CMK (cell line): ENCODE results near the gene BUD13.
"Not testable (repeated sequence)": the region's sequence is repeated elsewhere in the genome, so short reads cannot be mapped to it uniquely, and the experiment has no call there.

Experiments used
- DNase-seq: peaks from one replicate; pipeline ENCODE4 v3.0.0-alpha.2; 2010; ENCODE audit warnings: low read depth

The BUD13 gene, protein sequence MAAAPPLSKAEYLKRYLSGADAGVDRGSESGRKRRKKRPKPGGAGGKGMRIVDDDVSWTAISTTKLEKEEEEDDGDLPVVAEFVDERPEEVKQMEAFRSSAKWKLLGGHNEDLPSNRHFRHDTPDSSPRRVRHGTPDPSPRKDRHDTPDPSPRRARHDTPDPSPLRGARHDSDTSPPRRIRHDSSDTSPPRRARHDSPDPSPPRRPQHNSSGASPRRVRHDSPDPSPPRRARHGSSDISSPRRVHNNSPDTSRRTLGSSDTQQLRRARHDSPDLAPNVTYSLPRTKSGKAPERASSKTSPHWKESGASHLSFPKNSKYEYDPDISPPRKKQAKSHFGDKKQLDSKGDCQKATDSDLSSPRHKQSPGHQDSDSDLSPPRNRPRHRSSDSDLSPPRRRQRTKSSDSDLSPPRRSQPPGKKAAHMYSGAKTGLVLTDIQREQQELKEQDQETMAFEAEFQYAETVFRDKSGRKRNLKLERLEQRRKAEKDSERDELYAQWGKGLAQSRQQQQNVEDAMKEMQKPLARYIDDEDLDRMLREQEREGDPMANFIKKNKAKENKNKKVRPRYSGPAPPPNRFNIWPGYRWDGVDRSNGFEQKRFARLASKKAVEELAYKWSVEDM

GRCh38 chr11:116772443-116773202 is at the start of gene BUD13:
BUD13 (minus strand) TSS chr11:116772987; CDS start chr11:116772964, 23 bp downstream.
- peak; percentile 68 for DNase-seq

GRCh38 chr11:116822575-116822974 is 49.8 kb upstream of the BUD13 start:
- no peak for DNase-seq

GRCh38 chr11:116821050-116821918 is 48.5 kb upstream of the BUD13 start:
- no peak for DNase-seq

DNA sequence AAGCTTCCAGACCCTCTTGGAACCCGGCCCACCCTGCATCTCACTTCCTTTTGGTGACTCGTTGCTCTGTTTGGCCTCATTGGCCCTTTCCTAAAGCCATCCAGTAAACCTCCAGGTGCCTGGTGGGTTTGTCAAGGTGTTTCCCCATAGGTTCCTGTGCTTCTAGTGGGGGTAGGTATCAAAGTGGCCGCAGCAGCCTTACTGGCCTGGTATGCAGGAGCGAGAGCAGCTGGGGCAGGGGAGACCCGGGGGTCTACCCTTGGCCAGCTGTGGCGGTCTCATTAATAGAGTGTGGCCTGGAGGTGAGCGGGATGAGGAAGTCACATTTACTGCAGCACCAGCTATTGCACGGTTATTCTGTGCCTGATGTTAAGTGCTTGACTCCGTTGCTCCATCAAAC is 46.3 kb upstream of the BUD13 start:
- no peak for DNase-seq

- DNase-seq: no peak
Observed at GRCh38 chr11:116814502-116814901, 41.7 kb upstream of the BUD13 start.

GRCh38 chr11:116813781-116814471 is 41.1 kb upstream of the BUD13 start:
- DNase-seq: no peak

GRCh38 chr11:116813170-116813569 is 40.4 kb upstream of the BUD13 start:
- no peak for DNase-seq

GRCh38 chr11:116812109-116812508 is 39.3 kb upstream of the BUD13 start:
- no peak for DNase-seq

DNA sequence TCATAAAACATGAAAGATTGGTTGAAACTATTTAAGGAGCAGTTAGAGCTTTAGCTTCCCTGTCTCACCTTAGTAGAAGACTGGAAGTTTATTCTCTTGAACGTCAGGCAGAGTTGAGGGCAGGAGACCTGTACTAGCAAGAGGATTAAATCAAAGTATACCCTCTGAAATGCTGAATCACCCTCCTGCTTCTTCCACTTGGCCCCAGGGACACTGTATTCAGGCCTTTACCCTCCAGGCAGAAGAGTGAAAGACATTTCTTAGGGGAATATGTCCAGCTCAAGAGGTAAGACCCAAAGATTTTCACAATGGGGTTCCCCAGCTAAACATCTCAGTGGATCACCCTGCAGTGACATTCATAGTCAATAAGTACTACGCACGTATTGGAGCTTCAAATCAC is 38.4 kb upstream of the BUD13 start:
- DNase-seq: no peak

DNA sequence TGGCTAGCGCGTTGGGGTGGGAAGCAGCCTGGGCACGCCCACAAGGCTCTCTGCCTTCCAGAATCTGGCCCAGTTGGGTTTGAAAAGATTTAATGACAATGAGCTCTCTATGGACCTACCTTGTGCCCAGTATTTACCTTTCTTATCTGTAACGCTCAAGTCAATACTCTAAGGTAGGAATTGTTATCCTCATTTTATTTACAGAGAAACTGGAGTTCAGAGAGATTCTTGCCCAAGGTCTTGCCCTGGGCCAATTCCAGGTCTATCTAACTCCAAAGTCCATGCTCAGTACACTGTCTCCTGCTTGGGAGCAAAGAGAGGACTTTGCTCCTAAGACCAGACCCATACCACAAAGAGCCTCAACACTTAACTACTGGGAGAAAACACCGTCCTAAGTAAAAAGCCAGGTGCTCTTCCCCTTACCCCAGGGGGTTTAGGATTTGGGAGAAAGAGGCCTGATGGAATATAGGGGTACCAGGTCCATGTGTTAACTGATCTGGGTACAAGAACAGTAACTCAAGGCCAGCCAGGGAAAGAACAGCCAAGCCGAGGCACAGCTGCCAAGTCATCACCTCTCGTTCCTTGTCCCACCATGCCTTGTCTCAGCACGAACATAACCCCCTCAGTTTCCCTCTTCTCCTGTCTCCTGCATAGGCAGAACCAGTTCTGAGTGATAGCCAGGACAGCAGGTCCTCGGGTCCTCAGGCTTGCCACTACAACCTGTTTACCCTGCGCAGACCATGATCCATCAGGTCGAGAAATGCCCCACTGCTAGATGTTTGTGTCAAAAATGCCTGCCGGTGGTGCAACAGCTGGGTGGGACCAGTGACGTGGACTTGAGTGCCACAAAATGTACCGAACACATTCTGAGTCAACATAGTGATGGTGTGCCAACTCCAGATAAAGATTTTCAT is 35.7 kb upstream of the BUD13 start:
- DNase-seq: no peak

GRCh38 chr11:116807601-116808261 is 34.9 kb upstream of the BUD13 start:
- no peak for DNase-seq

DNA sequence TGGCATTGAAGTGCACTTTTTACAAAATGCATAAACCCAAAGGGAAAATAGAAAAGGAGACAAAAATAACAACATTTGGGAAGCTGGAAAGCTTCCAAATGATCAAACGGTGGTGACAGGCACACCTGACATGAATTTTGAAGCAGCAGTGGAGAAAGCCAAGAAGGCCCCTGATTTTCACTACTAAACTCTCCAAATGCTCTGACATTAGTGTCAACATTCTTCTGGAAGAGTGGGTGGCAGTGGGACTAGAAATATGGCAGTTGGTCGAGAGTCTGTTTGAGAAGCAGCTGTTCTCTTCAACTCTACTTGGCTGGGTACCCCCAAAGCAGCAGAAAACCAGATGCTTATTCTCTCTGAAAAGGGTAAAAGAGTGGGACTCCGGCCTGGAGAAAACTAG is 31.2 kb upstream of the BUD13 start:
- no peak for DNase-seq

GRCh38 chr11:116801662-116802061 is 28.9 kb upstream of the BUD13 start:
- DNase-seq: not testable (repeated sequence)

DNA sequence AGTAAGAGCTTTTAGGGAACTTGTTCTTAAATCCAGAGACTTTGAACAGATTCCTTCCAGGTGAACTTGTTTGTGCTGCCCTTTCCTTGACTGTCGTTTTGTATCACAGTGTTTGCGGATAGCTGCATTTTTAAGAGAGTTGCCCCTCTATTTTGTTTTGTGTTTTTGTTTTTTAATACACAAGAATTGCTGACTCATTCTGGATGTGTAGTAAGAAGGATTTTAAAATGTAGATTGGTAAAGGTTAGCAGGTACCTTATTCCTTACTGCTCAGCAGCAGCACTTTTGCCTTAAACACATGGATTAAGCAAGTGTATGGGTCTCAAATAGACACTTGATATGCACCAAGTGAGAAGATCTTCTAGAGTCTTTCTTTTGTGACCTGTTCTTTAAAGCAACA is 27.8 kb upstream of the BUD13 start:
- DNase-seq: no peak

DNA sequence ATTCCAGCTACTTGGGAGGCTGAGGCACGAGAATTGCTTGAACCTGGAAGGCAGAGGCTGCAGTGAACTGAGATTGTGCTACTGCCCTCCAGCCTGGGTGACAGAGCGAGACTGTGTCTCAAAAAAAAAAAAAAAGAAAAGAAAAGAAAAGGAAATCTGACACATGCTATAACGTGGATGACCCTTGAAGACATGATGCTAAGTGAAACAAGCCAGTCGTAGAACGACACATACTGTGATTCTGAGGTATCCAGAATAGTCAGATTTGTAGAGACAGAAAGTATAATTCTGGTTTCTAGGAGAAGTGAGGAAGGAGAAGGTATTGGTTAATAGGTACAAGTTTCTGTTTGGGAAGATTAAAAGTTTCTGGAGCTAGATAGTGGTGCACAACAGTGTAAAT is 25.6 kb upstream of the BUD13 start:
- DNase-seq: no peak

DNA sequence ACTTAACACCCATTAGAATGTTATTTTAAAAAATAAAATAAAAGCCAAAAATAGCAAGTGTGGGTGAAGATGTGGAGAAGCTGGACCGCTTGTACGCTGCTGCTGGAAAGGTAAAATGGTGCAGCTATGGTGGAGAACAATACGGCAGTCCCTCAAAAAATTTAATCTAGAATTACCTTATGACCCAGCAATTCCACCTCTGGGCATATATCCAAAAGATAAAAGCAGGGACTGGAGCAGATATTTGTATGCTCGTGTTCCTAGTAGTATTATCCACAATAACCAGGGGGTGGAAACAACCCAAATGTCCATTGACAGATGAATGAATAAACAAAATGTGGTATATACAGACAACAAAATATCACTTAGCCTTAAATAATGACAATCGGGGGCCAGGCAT is 25.0 kb upstream of the BUD13 start:
- DNase-seq: no peak

GRCh38 chr11:116796548-116796947 is 23.8 kb upstream of the BUD13 start:
- no peak for DNase-seq

DNA sequence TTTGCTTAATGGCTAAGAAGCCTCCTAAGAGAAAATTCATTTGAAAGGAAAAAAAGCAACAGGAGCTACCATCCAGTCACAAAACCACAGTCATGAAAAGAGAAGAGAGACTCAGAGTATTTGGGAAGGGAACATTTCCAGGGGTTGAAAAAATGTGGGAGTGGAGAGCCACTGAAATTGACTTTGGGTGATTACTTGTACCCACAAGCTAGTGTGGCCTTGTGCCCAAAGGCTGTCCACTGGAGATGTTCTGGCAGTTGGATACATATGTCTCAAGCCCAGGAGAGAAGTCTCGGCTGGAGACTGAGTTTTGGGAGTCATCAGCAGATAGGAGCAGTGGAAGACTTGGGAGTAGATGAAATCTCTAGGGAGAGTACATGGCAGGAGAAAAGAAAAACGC is 22.1 kb upstream of the BUD13 start:
- DNase-seq: no peak

DNA sequence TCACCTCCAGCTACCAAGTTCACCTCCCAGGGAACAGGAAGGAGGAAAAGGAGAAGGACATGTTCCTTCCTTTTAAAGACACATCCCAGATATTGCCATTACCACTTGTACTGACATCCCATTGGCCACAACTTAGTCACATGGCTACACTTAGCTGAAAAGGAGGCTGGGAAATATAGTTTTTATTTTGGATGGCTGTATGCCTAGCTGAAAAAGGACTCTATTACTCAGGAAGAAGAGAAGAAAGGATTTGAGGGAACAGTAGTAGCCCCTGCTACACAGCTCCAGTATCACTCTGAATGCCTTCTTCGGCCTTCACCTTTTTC is 20.9 kb upstream of the BUD13 start:
- DNase-seq: no peak
